A673 (cell line): ENCODE results near the gene THBD. TPM values are rescaled to one million over a fixed set of nuclear protein-coding genes. Genes with fewer than 3 reads are reported as not detected.

Source experiments
- BruUV-seq: library from RNA; stranded (reverse); fragments of 400-500 nt; replicated peaks from 2 replicates; lab custom pipeline; 2021; lab: Mats Ljungman, UMichigan
- CTCF ChIA-PET: fragments of 300-600 bp; sonication (Branson Sonifier 250); formaldehyde crosslinking; loops from one replicate; lab custom pipeline; 2022; ENCODE audit warnings: antibody characterized with exemption; lab: Charles Lee
- POLR2A ChIA-PET: fragments of 300-600 bp; sonication (Branson Sonifier 250); formaldehyde crosslinking; loops from one replicate; lab custom pipeline; 2022; ENCODE audit warnings: antibody characterized with exemption; ENCODE audit not compliant: low non-redundant PET; lab: Charles Lee
- DNase-seq: peaks from one replicate; pipeline ENCODE4 v3.0.0-alpha.2; 2015; ENCODE audit warnings: low spot score
- H3K27ac ChIP-seq: fragments of 200-600 bp; sonication (generic); 2 replicates; pipeline ENCODE4 v1.5.1; 2016; ENCODE audit warnings: mixed run types, low read depth, mild to moderate bottlenecking, mixed read lengths, antibody characterized with exemption, low read length; ENCODE audit not compliant: poor library complexity, severe bottlenecking
- H3K27me3 ChIP-seq: fragments of 200-600 bp; sonication (generic); replicated peaks from 2 replicates; pipeline ENCODE4 v1.6.1; 2017; ENCODE audit warnings: mixed run types, low read depth, mild to moderate bottlenecking, mixed read lengths, antibody characterized with exemption, low read length; ENCODE audit not compliant: insufficient read depth, poor library complexity
- H3K36me3 ChIP-seq: fragments of 200-600 bp; sonication (generic); 2 replicates; pipeline ENCODE4 v1.6.1; 2016; ENCODE audit warnings: mixed run types, mild to moderate bottlenecking, mixed read lengths, antibody characterized with exemption, low read length; ENCODE audit not compliant: insufficient read depth, poor library complexity, severe bottlenecking
- H3K4me1 ChIP-seq: fragments of 200-600 bp; sonication (generic); 2 replicates; pipeline ENCODE4 v1.6.1; 2017; ENCODE audit warnings: mixed run types, mild to moderate bottlenecking, mixed read lengths, antibody characterized with exemption, low read length; ENCODE audit not compliant: insufficient read depth, poor library complexity, severe bottlenecking
- H3K4me3 ChIP-seq: fragments of 200-600 bp; sonication (generic); 2 replicates; pipeline ENCODE4 v1.5.1; 2016; ENCODE audit warnings: low read depth, mixed run types, mild to moderate bottlenecking, mixed read lengths, low read length; ENCODE audit not compliant: poor library complexity, severe bottlenecking
- H3K9me3 ChIP-seq: fragments of 200-600 bp; sonication (generic); 2 replicates; pipeline ENCODE4 v1.6.1; 2016; ENCODE audit warnings: mixed run types, low read depth, mild to moderate bottlenecking, mixed read lengths, antibody characterized with exemption, low read length; ENCODE audit not compliant: poor library complexity, severe bottlenecking
- CTCF ChIP-seq: fragments of 300-800, 200-600 bp; sonication (generic); conservative IDR thresholded peaks from 2 replicates; pipeline ENCODE4 v1.5.1; 2017; ENCODE audit warnings: low read depth, mild to moderate bottlenecking, antibody characterized with exemption, low read length, moderate library complexity, mixed read lengths
- EZH2 ChIP-seq: fragments of 200-600 bp; sonication (generic); IDR thresholded peaks from 2 replicates; pipeline ENCODE4 v1.6.1; 2017; ENCODE audit warnings: borderline replicate concordance, low read depth, mild to moderate bottlenecking, mixed read lengths, antibody characterized with exemption, low read length; ENCODE audit not compliant: poor library complexity, severe bottlenecking
- intact Hi-C: fragments of 100-400 bp; cut with micrococcal nuclease; formaldehyde crosslinking; loops from one replicate; pipeline ENCODE4 v1.10.0; 2022; ENCODE audit not compliant: unreplicated experiment
- total RNA-seq: library from RNA; stranded (reverse); gene quantifications from 2 replicates; pipeline ENCODE4 v1.2.3, GENCODE V29; 2021

The THBD gene
- total RNA-seq, 1 experiment from 2014 or later = not detected

GRCh38 chr20:23032056-23032749, 17.3 kb downstream of the THBD start:
- Histone ChIP-seq H3K27me3 (peaks cover 34% of the 10 kb centered on the region), H3K27ac (no peak overlapping the region), H3K36me3 (no peaks in the 10 kb centered on the region), H3K9me3 (no peaks in the 10 kb centered on the region), H3K4me3 (no peak overlapping the region), H3K4me1 (no peaks in the 10 kb centered on the region)
- intact Hi-C loops = no loop called here
- CTCF ChIA-PET = no interaction called here
- POLR2A ChIA-PET = no interaction called here
- BruUV-seq = no TSS peak
- no peak for DNase-seq
- TF ChIP-seq CTCF (no peak), EZH2 (no peak)

GRCh38 chr20:23031346-23031745, 18.1 kb downstream of the THBD start:
- ChIA-PET POLR2A (no interaction called here), CTCF (no interaction called here)
- Histone ChIP-seq H3K4me3 (no peak overlapping the region), H3K27me3 (peaks cover 27% of the 10 kb centered on the region), H3K27ac (no peak overlapping the region), H3K4me1 (no peaks in the 10 kb centered on the region), H3K36me3 (no peaks in the 10 kb centered on the region), H3K9me3 (no peaks in the 10 kb centered on the region)
- DNase-seq = no peak
- no TSS peak for BruUV-seq
- intact Hi-C loops = no loop called here
- TF ChIP-seq CTCF (no peak), EZH2 (no peak)

GRCh38 chr20:23029324-23029723, 20.1 kb downstream of the THBD start:
- DNase-seq = no peak
- no peak overlapping the region for H3K4me3 ChIP-seq
- TF ChIP-seq EZH2 = no peak
- TF ChIP-seq CTCF = no peak
- peaks cover 20% of the 10 kb centered on the region for H3K27me3 ChIP-seq
- no peaks in the 10 kb centered on the region for H3K36me3 ChIP-seq
- no peak overlapping the region for H3K27ac ChIP-seq
- BruUV-seq = no TSS peak
- H3K4me1 ChIP-seq = no peaks in the 10 kb centered on the region
- CTCF ChIA-PET = no interaction called here
- intact Hi-C loops = no loop called here
- no peaks in the 10 kb centered on the region for H3K9me3 ChIP-seq
- POLR2A ChIA-PET = no interaction called here
